NT2/D1 (cell line): ENCODE measurements around the gene SAMD14.

Experiments
- SUZ12 ChIP-seq: IDR thresholded peaks from 2 replicates; pipeline ENCODE4 v1.6.1; 2011; ENCODE audit not compliant: insufficient read length, insufficient read depth; ENCODE audit errors: extremely low read depth
- YY1 ChIP-seq: IDR thresholded peaks from 2 replicates; pipeline ENCODE4 v1.6.1; 2011; ENCODE audit not compliant: insufficient read length, insufficient read depth
- ZNF274 ChIP-seq: IDR thresholded peaks from 2 replicates; pipeline ENCODE4 v1.6.1; 2011; ENCODE audit warnings: mild to moderate bottlenecking, low read depth, low read length

GRCh38 chr17:50102164-50102991, 27.6 kb downstream of the SAMD14 start:
- TF ChIP-seq YY1 (no peak), SUZ12 (no peak), ZNF274 (no peak)
